ENCODE measurements around the gene SLC35B1.

DNA sequence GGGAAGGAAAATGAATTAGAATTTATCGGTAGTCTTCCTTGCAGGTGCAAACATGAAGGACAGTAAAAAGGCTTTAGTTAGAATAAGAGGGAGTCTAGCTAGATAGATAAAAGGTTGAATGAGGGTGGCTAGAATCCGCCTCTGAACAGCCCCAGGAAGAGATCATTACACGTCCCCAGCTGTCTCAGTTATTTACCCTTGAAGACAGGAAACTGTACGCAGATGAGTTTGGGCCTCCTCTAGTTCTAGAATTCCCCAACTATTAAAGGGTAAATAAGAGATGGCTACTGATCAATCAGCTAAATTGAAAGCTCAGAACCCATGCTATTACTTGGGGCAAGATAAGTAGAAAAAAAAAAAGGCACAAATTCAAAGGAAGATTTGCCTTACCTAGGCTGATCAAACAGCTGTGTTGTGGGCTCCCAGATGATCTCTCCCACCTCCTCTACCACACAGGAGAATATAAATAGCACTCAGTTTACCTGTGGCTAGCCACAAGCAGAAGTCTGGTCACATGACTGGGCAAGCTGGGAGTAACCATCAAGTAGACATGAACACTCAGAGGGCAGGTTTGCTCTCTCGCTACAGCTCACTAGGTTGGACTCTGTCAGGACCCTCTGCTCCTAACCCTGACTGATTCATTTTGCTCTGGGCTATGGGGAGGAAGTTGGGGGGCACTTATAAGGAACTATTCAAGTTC is 39.2 kb upstream of the SLC35B1 start:
- TF ChIP-seq, protein P1, sequence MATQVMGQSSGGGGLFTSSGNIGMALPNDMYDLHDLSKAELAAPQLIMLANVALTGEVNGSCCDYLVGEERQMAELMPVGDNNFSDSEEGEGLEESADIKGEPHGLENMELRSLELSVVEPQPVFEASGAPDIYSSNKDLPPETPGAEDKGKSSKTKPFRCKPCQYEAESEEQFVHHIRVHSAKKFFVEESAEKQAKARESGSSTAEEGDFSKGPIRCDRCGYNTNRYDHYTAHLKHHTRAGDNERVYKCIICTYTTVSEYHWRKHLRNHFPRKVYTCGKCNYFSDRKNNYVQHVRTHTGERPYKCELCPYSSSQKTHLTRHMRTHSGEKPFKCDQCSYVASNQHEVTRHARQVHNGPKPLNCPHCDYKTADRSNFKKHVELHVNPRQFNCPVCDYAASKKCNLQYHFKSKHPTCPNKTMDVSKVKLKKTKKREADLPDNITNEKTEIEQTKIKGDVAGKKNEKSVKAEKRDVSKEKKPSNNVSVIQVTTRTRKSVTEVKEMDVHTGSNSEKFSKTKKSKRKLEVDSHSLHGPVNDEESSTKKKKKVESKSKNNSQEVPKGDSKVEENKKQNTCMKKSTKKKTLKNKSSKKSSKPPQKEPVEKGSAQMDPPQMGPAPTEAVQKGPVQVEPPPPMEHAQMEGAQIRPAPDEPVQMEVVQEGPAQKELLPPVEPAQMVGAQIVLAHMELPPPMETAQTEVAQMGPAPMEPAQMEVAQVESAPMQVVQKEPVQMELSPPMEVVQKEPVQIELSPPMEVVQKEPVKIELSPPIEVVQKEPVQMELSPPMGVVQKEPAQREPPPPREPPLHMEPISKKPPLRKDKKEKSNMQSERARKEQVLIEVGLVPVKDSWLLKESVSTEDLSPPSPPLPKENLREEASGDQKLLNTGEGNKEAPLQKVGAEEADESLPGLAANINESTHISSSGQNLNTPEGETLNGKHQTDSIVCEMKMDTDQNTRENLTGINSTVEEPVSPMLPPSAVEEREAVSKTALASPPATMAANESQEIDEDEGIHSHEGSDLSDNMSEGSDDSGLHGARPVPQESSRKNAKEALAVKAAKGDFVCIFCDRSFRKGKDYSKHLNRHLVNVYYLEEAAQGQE (IDR thresholded peaks at IDR 0.05; ENCODE audit: insufficient read depth in 1 of 2, low read depth in 2 of 2, low read length in 2 of 2), result no peak
- TF ChIP-seq SIN3A (IDR thresholded peaks at IDR 0.05; ENCODE audit: borderline replicate concordance, insufficient read depth, low read length) (no peak), POLR2AphosphoS5 (IDR thresholded peaks at IDR 0.05; ENCODE audit: low read depth, low read length) (no peak), FOXP2 (optimal IDR thresholded peaks at IDR 0.05; ENCODE audit: borderline replicate concordance, extremely low read depth, extremely low read length, insufficient read depth) (no peak), TAF1 (IDR thresholded peaks at IDR 0.05; ENCODE audit: borderline replicate concordance, insufficient read depth, low read length) (no peak)
